ENCODE results near the gene TCF7L2.

DNA sequence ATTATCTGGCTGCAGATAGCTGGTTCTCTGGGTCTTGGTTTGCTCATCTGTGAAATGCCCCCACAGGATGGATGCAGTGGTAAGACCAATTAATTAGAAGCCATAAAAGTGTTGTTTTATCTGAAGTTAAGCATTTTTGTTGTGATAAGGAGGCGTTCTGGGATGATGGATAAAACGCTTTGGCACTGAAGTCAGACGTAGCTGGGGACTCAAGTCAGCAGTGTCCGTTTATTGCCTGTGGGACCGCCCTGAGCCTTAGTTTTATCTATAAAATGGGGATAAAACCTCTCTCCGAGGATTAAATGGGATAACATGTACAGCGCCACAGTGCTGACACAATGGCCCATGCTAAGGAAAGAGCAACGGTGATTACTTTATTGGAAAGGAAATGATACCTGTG is 34.7 kb downstream of the TCF7L2 start:
- TF ChIP-seq, protein P1, sequence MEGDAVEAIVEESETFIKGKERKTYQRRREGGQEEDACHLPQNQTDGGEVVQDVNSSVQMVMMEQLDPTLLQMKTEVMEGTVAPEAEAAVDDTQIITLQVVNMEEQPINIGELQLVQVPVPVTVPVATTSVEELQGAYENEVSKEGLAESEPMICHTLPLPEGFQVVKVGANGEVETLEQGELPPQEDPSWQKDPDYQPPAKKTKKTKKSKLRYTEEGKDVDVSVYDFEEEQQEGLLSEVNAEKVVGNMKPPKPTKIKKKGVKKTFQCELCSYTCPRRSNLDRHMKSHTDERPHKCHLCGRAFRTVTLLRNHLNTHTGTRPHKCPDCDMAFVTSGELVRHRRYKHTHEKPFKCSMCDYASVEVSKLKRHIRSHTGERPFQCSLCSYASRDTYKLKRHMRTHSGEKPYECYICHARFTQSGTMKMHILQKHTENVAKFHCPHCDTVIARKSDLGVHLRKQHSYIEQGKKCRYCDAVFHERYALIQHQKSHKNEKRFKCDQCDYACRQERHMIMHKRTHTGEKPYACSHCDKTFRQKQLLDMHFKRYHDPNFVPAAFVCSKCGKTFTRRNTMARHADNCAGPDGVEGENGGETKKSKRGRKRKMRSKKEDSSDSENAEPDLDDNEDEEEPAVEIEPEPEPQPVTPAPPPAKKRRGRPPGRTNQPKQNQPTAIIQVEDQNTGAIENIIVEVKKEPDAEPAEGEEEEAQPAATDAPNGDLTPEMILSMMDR (conservative IDR thresholded peaks at IDR 0.05), result no peak
- TF ChIP-seq ZFX (IDR thresholded peaks at IDR 0.05), result no peak
